Fibroblast of lung (primary cell): ENCODE measurements around the gene RNASE7.

Experiments used
- CTCF ChIP-seq, 2 donors: IDR thresholded peaks in 1 of 2; conservative IDR thresholded peaks in 1 of 2; 1 replicate in 1 of 2; 2 replicates in 1 of 2; pipeline ENCODE4 v1.5.1; 2011 to 2012; ENCODE audit warnings: low read length in 2 of 2, control low read depth in 1 of 2, inconsistent platforms in 1 of 2, low read depth in 1 of 2, mild to moderate bottlenecking in 1 of 2
- EZH2 ChIP-seq: IDR thresholded peaks from 2 replicates; pipeline ENCODE4 v1.5.1; 2012; ENCODE audit warnings: low read length, control low read depth, mild to moderate bottlenecking; ENCODE audit errors: missing control alignments

DNA sequence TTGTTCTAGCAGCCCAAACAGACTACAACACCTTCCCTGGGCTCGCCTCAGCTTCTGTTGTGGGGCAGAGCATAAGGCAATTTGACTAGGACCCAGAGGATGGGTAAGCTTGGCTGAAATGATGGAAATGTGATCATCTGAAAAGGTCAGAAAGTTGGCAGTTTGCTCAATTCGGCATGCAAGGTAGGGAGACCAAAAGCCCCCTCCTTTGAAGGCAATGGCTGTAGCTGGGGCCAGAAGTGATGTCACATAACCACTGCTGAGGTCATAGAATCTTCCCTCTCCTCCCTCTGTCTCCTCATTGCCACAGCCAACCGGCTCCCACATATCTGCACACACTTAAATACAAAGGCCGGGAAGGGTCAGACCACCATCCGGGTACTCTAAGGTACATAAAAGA is 12.2 kb upstream of the RNASE7 start, which contains the start of gene TPPP2:
- TF ChIP-seq EZH2 (no peak), CTCF (conservative IDR thresholded peaks at IDR 0.05 in 1 of 2, IDR thresholded peaks at IDR 0.05 in 1 of 2; ENCODE audit: low read depth in 1 of 2, low read length in 2 of 2) (no peak)
